Hepatocyte (in vitro differentiated cells): Measurements from ENCODE around the gene MEI4. TPM values are rescaled to one million over a fixed set of nuclear protein-coding genes. Genes with fewer than 3 reads are reported as not detected.

Experiments used
- DNase-seq: peaks from one replicate; pipeline ENCODE4 v3.0.0-alpha.2; 2016; ENCODE audit warnings: low spot score
- H2AFZ ChIP-seq: fragments of 200-600 bp; sonication (generic); 2 replicates; pipeline ENCODE4 v1.6.0; 2016; ENCODE audit warnings: antibody characterized with exemption, mild to moderate bottlenecking
- H3K27ac ChIP-seq: fragments of 200-600 bp; sonication (generic); 2 replicates; pipeline ENCODE4 v1.5.1; 2016; ENCODE audit warnings: mild to moderate bottlenecking
- H3K27me3 ChIP-seq: fragments of 200-600 bp; sonication (generic); 2 replicates; pipeline ENCODE4 v1.6.1; 2016
- H3K36me3 ChIP-seq: fragments of 200-600 bp; sonication (generic); replicated peaks from 2 replicates; pipeline ENCODE4 v1.5.1; 2016; ENCODE audit warnings: low read depth; ENCODE audit not compliant: insufficient read depth
- H3K4me1 ChIP-seq: fragments of 200-600 bp; sonication (generic); 2 replicates; pipeline ENCODE4 v1.5.1; 2016; ENCODE audit warnings: mild to moderate bottlenecking, moderate library complexity; ENCODE audit not compliant: insufficient read depth
- H3K4me2 ChIP-seq: fragments of 200-600 bp; sonication (generic); 2 replicates; pipeline ENCODE4 v1.6.0; 2016
- H3K4me3 ChIP-seq: fragments of 200-600 bp; sonication (generic); 2 replicates; pipeline ENCODE4 v1.5.1; 2016; ENCODE audit warnings: mild to moderate bottlenecking
- H3K79me2 ChIP-seq: fragments of 200-600 bp; sonication (generic); 2 replicates; pipeline ENCODE4 v1.6.0; 2017; ENCODE audit warnings: mild to moderate bottlenecking
- H3K9me2 ChIP-seq: fragments of 200-600 bp; sonication (generic); replicated peaks from 2 replicates; pipeline ENCODE4 v1.6.0; 2017; ENCODE audit warnings: mild to moderate bottlenecking; ENCODE audit not compliant: insufficient read depth
- H3K9me3 ChIP-seq: fragments of 200-600 bp; sonication (generic); 2 replicates; pipeline ENCODE4 v1.5.1; 2016; ENCODE audit warnings: low read depth, mild to moderate bottlenecking
- H4K20me1 ChIP-seq: fragments of 200-600 bp; sonication (generic); 2 replicates; pipeline ENCODE4 v1.6.0; 2016; ENCODE audit warnings: mild to moderate bottlenecking; ENCODE audit not compliant: insufficient read depth, poor library complexity, severe bottlenecking
- EZH2 ChIP-seq: fragments of 200-600 bp; sonication (generic); IDR thresholded peaks from 2 replicates; pipeline ENCODE4 v1.6.1; 2016; ENCODE audit warnings: antibody characterized with exemption, mild to moderate bottlenecking, borderline replicate concordance
- EZH2phosphoT487 ChIP-seq: fragments of 200-600 bp; sonication (generic); IDR thresholded peaks from one replicate; pipeline ENCODE4 v1.6.1; 2018; ENCODE audit warnings: antibody characterized with exemption, mild to moderate bottlenecking, low read depth, moderate library complexity; ENCODE audit not compliant: unreplicated experiment, severe bottlenecking
- WGBS: methylation state at CpG from one replicate; pipeline ENCODE4 v1.1.6; 2016; ENCODE audit warnings: low lambda C conversion rate; ENCODE audit errors: missing lambda C conversion rate; 5-methylcytosine and 5-hydroxymethylcytosine counted together
- polyA plus RNA-seq: library from polyadenylated mRNA; unstranded; fragments of >200 nt; fragmentation: Nextera tagmentation; extraction: Ambion mirVana; gene quantifications from 2 replicates; pipeline ENCODE4 v1.2.1, GENCODE V29; 2016
- total RNA-seq: library from RNA; depleted of rRNA; stranded (reverse); fragments of >200 nt; gene quantifications from 2 replicates; pipeline ENCODE4 v1.2.3, GENCODE V29; 2014
- TF ChIP-seq, protein P1 (sequence below): fragments of 200-600 bp; sonication (generic); IDR thresholded peaks from 2 replicates; pipeline ENCODE4 v1.5.1; 2016; ENCODE audit warnings: antibody characterized with exemption, mild to moderate bottlenecking; ENCODE audit not compliant: poor library complexity

The MEI4 gene
- total and polyA plus RNA-seq, 2 experiments from 2014 or later, result 0.27 TPM; not detected in 1

DNA sequence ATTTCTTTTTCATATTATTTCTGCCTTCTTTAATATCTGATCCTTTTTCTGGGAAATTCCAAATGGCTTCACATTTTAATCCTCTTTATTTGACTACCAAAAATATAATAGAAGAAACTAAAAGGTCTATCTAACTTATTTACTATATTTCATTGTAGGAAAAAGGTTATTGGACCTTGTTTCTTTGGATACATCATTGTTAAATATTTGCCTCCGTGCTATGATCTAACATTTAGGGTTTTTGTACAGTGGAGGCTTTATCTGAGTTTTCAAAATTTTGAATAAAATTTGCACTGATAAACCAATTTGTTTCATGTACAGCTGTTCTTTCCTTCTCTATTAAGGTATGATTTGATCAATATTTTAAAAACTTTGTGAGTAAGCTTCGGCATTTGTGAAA is 109.5 kb downstream of the MEI4 start:
- no peak for DNase-seq
- Histone ChIP-seq H3K27me3 (no peaks in the 10 kb centered on the region), H3K4me2 (no peak overlapping the region), H3K27ac (no peak overlapping the region), H3K4me1 (no peaks in the 10 kb centered on the region), H3K9me3 (no peaks in the 10 kb centered on the region), H2AFZ (no peak overlapping the region), H3K36me3 (no peaks in the 10 kb centered on the region), H3K4me3 (no peak overlapping the region), H3K9me2 (no peaks in the 10 kb centered on the region), H3K79me2 (no peaks in the 10 kb centered on the region), H4K20me1 (no peaks in the 10 kb centered on the region)
- WGBS, result 85% methylated on average over 2 of the region's 2 CpGs
- TF ChIP-seq EZH2 (no peak), EZH2phosphoT487 (no peak)
- TF ChIP-seq, protein P1, sequence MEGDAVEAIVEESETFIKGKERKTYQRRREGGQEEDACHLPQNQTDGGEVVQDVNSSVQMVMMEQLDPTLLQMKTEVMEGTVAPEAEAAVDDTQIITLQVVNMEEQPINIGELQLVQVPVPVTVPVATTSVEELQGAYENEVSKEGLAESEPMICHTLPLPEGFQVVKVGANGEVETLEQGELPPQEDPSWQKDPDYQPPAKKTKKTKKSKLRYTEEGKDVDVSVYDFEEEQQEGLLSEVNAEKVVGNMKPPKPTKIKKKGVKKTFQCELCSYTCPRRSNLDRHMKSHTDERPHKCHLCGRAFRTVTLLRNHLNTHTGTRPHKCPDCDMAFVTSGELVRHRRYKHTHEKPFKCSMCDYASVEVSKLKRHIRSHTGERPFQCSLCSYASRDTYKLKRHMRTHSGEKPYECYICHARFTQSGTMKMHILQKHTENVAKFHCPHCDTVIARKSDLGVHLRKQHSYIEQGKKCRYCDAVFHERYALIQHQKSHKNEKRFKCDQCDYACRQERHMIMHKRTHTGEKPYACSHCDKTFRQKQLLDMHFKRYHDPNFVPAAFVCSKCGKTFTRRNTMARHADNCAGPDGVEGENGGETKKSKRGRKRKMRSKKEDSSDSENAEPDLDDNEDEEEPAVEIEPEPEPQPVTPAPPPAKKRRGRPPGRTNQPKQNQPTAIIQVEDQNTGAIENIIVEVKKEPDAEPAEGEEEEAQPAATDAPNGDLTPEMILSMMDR, result no peak

DNA sequence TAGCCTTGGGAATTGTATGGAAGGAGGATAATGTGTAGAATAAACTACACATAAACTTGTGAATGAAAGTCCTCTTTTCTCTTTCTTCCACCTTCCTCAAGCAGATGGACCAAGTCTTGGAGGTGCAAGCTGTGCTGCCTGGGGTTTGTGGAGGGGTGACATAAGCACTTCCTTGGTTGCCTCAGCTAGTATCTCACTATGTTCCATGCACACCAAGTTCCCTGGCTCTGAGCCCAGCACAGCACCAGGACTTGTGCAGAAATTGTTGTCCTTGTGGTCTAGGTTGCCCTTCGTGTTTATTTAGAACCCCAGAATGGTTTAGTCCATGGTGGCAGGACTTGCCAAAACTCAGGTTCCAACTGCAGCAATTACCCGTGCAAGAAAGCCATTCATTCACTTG is 110.3 kb downstream of the MEI4 start:
- no peaks in the 10 kb centered on the region for H3K9me3 ChIP-seq
- no peak overlapping the region for H3K4me2 ChIP-seq
- H2AFZ ChIP-seq, result no peak overlapping the region
- TF ChIP-seq EZH2, result no peak
- TF ChIP-seq, protein P1, result no peak
- TF ChIP-seq EZH2phosphoT487, result no peak
- no peaks in the 10 kb centered on the region for H3K36me3 ChIP-seq
- H3K4me3 ChIP-seq, result no peak overlapping the region
- DNase-seq, result no peak
- 88% methylated on average over 2 of the region's 2 CpGs for WGBS
- no peaks in the 10 kb centered on the region for H4K20me1 ChIP-seq
- no peaks in the 10 kb centered on the region for H3K9me2 ChIP-seq
- no peaks in the 10 kb centered on the region for H3K79me2 ChIP-seq
- H3K27ac ChIP-seq, result no peak overlapping the region
- no peaks in the 10 kb centered on the region for H3K4me1 ChIP-seq
- no peaks in the 10 kb centered on the region for H3K27me3 ChIP-seq

DNA sequence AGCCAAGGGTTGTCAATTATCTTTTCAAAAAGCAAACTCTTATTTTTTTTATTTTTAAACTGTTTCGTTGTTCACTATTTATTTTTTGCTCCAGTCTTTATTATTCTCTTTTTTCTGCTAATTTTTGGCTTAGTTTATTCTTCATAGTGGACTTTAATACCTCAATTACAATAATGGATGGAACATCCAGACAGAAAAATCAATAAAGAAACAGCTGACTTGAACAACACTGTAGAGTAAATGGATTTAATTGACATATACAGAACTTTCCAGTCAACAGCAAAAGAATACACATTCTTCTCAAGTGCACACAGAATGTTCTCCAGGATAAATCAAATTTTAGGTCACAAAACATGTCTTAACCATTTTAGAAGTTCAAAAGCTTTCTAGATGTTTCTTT is 111.5 kb downstream of the MEI4 start:
- H3K79me2 ChIP-seq, result no peaks in the 10 kb centered on the region
- no peak overlapping the region for H3K4me3 ChIP-seq
- H3K4me1 ChIP-seq, result no peaks in the 10 kb centered on the region
- 91% methylated on average over 1 of the region's 1 CpG for WGBS
- H3K4me2 ChIP-seq, result no peak overlapping the region
- no peak for DNase-seq
- H3K9me3 ChIP-seq, result no peaks in the 10 kb centered on the region
- H3K27ac ChIP-seq, result no peak overlapping the region
- no peaks in the 10 kb centered on the region for H3K27me3 ChIP-seq
- H2AFZ ChIP-seq, result no peak overlapping the region
- TF ChIP-seq, protein P1, result no peak
- TF ChIP-seq EZH2 (no peak), EZH2phosphoT487 (no peak)
- H4K20me1 ChIP-seq, result no peaks in the 10 kb centered on the region
- H3K9me2 ChIP-seq, result no peaks in the 10 kb centered on the region
- H3K36me3 ChIP-seq, result no peaks in the 10 kb centered on the region
